Mucosa of rectum (tissue), 2 donors: ENCODE measurements around the gene PPY.
"Not testable (repeated sequence)": the region's sequence is repeated elsewhere in the genome, so short reads cannot be mapped to it uniquely, and the experiment has no call there.

Experiments
- H3K27ac ChIP-seq, 2 donors: one replicate each; pipeline ENCODE4 v1.7.0; 2013; ENCODE audit warnings: inconsistent platforms in 2 of 2, low read depth in 2 of 2, low read length in 2 of 2
- H3K27me3 ChIP-seq, 2 donors: one replicate each; pipeline ENCODE4 v1.7.0; 2013; ENCODE audit warnings: low read length in 2 of 2; ENCODE audit not compliant: control insufficient read depth in 2 of 2, insufficient read depth in 2 of 2
- H3K36me3 ChIP-seq, 2 donors: one replicate each; pipeline ENCODE4 v1.7.0; 2013; ENCODE audit warnings: low read length in 2 of 2; ENCODE audit not compliant: control insufficient read depth in 2 of 2, insufficient read depth in 2 of 2
- H3K4me1 ChIP-seq, 2 donors: one replicate each; pipeline ENCODE4 v1.7.0; 2013; ENCODE audit warnings: low read length in 2 of 2, mild to moderate bottlenecking in 1 of 2; ENCODE audit not compliant: control insufficient read depth in 2 of 2, insufficient read depth in 2 of 2
- H3K4me3 ChIP-seq, 2 donors: one replicate each; pipeline ENCODE4 v1.7.0; 2013; ENCODE audit warnings: low read length in 2 of 2
- H3K9ac ChIP-seq, 2 donors: one replicate each; pipeline ENCODE4 v1.7.0; 2013; ENCODE audit warnings: low read length in 2 of 2, low read depth in 1 of 2, mild to moderate bottlenecking in 1 of 2
- H3K9me3 ChIP-seq, 2 donors: one replicate each; pipeline ENCODE4 v1.7.0; 2013; ENCODE audit warnings: low read length in 2 of 2; ENCODE audit not compliant: control insufficient read depth in 2 of 2
- donor health status: healthy.
- donor health status: Normal muscosa, but diverticular disease.

Gene PPY

DNA sequence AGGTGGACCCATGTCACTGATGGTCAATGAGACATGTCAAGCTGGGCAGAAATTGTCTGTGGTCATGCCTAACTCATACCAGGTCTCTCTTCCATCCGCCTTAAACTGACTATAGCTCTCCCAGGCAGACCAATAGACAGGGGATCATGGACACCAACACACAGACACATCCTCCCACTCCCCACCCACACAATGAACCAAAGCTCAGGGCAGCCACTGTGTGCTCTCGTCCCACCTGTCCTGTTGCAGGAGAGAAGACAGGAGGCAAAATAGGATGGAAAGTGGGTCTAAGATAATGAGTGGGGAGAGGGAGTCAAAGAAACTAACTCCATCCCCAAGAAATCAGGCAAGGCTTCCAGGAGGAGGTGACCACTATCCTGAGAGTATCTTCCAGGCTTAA lies 8.3 kb upstream of the PPY start:
- Histone ChIP-seq H3K27ac (no peak overlapping the region), H3K9ac (no peak overlapping the region), H3K27me3 (peaks cover 31 to 38% of the 10 kb centered on the region in 2 donors), H3K4me1 (peaks cover 0 to 2% of the 10 kb centered on the region in 2 donors), H3K36me3 (no peaks in the 10 kb centered on the region), H3K4me3 (no peak overlapping the region), H3K9me3 (no peaks in the 10 kb centered on the region)

DNA sequence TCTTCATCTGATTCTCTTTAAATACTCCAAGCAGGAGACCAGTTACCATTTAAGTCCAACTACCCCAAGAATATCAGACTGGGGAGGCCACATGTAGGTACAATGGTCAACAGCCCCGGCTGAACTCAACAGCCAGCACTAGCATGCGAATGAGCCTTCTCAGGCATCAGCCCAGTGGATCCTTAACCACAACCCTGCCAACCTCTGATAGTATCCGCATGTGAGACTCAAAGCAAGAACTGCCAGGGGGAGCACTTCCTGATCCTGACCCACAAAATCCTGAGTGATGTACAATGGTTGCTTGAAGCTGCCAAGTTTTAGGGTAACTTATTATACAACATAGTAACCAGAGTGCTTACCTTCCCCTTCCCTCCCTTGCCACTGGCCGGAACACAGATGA lies 7.5 kb upstream of the PPY start:
- H3K27ac ChIP-seq: no peak overlapping the region
- peaks cover 0 to 2% of the 10 kb centered on the region in 2 donors for H3K4me1 ChIP-seq
- H3K9ac ChIP-seq: no peak overlapping the region
- H3K36me3 ChIP-seq: no peaks in the 10 kb centered on the region
- no peak overlapping the region for H3K4me3 ChIP-seq
- no peaks in the 10 kb centered on the region for H3K9me3 ChIP-seq
- peaks cover 31 to 38% of the 10 kb centered on the region in 2 donors for H3K27me3 ChIP-seq

GRCh38 chr17:43946781-43947180 lies 4.5 kb upstream of the PPY start:
- Histone ChIP-seq H3K4me1 (no peaks in the 10 kb centered on the region), H3K36me3 (no peaks in the 10 kb centered on the region), H3K27me3 (peaks cover 11 to 18% of the 10 kb centered on the region in 2 donors), H3K9ac (no peak overlapping the region), H3K27ac (no peak overlapping the region), H3K9me3 (no peaks in the 10 kb centered on the region), H3K4me3 (no peak overlapping the region)

DNA sequence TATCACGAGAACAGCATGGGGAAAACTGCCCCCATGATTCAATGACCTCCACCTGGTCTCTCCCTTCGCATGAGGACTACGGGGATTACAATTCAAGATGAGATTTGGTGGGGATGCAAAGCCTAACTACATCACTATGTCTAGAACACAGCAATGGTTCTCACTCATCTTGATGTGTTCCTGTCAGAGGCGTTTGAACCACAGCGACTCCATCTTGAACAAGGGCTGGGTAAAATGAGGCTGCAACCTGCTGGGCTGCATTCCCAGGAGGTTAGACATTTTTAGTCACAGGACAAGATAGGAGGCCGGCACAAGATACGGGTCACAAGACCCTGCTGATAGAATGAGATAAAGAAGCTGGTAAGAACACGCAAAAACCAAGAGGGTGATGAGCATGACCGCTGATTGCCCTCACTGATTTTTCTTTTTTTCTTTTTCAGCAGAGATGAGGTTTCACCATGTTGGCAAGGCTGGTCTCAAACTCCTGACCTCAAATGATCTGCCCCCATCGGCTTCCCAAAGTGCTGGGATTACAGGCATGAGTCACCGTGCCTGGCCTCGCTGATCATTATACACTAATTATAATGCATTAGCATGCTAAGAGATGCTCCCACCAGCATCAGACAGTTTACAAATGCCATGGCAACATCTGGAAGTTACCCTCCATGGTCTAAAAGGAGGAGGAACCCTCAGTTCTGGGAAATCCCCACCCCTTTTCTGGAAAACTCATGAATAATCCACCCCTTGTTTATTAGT lies 3.0 kb upstream of the PPY start:
- Histone ChIP-seq H3K9me3 (no peaks in the 10 kb centered on the region), H3K36me3 (no peaks in the 10 kb centered on the region), H3K4me3 (no peak overlapping the region), H3K4me1 (no peaks in the 10 kb centered on the region), H3K27ac (no peak overlapping the region), H3K9ac (no peak overlapping the region), H3K27me3 (peaks cover 4 to 8% of the 10 kb centered on the region in 2 donors)

DNA sequence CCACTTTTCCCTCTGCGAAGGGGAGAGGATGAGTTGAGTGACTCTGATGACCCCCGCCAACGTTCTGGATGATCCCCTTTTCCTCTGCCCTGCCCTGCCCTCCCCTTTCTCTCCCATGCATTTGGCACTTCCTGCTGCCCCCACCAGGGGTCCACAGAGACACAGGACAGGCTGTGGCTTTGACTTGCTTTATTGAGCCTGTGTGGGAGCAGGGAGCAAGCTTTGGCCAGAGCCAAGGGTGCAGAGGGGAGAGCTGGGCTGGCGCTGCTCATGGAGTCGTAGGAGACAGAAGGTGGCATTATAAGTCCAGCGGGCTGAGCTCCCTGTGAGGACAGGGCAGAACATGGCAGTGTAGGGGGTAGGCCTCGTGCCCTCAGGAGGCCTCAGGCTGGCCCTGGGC lies 1.6 kb downstream of the PPY start:
- H3K27me3 ChIP-seq: peaks cover 0 to 8% of the 10 kb centered on the region in 2 donors
- H3K4me1 ChIP-seq: peaks cover 0 to 3% of the 10 kb centered on the region in 2 donors
- no peaks in the 10 kb centered on the region for H3K9me3 ChIP-seq
- H3K9ac ChIP-seq: no peak overlapping the region
- H3K4me3 ChIP-seq: no peak overlapping the region
- H3K36me3 ChIP-seq: no peaks in the 10 kb centered on the region
- no peak overlapping the region for H3K27ac ChIP-seq

GRCh38 chr17:43939886-43940285 lies 2.4 kb downstream of the PPY start:
- Histone ChIP-seq H3K9ac (no peak overlapping the region), H3K27me3 (peaks cover 0 to 8% of the 10 kb centered on the region in 2 donors)

DNA sequence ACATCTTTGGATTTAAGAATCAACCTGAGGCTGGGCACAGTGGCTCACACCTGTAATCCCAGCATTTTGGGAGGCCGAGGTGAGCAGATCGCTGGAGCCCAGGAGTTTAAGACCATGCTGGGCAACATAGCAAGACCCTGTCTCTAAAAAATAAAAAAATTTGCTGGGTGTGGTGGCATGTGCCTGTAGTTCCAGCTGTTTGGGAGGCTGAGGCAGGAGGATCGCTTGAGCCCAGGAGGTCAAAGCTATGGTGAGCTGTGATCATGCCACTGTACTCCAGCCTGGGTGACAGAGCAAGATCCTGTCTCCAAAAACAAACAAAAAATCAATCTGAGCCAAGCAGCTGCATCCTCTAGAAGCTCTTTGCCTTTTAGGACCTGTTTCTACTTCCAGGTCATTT lies 2.8 kb downstream of the PPY start:
- not testable (repeated sequence) for H3K4me3 ChIP-seq, H3K9ac ChIP-seq, H3K4me1 ChIP-seq, H3K36me3 ChIP-seq, H3K9me3 ChIP-seq, H3K27me3 ChIP-seq, H3K27ac ChIP-seq

More at GRCh38 chr17:43939886-43940285, 2.4 kb downstream of the PPY start:
- Histone ChIP-seq H3K4me3 (no peak overlapping the region), H3K36me3 (no peaks in the 10 kb centered on the region), H3K27ac (no peak overlapping the region), H3K4me1 (peaks cover 0 to 3% of the 10 kb centered on the region in 2 donors), H3K9me3 (no peaks in the 10 kb centered on the region)

GRCh38 chr17:43938838-43939182 lies 3.5 kb downstream of the PPY start:
- no peaks in the 10 kb centered on the region for H3K9me3 ChIP-seq

GRCh38 chr17:43936434-43936833 lies 5.8 kb downstream of the PPY start:
- H3K9me3 ChIP-seq: no peaks in the 10 kb centered on the region
- no peaks in the 10 kb centered on the region for H3K36me3 ChIP-seq
- no peak overlapping the region for H3K27ac ChIP-seq
- no peak overlapping the region for H3K9ac ChIP-seq
- peaks cover 1 to 3% of the 10 kb centered on the region in 2 donors for H3K4me1 ChIP-seq
- no peak overlapping the region for H3K4me3 ChIP-seq
- peaks cover 0 to 8% of the 10 kb centered on the region in 2 donors for H3K27me3 ChIP-seq

More at GRCh38 chr17:43938838-43939182, 3.5 kb downstream of the PPY start:
- H3K9ac ChIP-seq: no peak overlapping the region
- H3K4me1 ChIP-seq: peaks cover 0 to 3% of the 10 kb centered on the region in 2 donors
- no peak overlapping the region for H3K4me3 ChIP-seq
- H3K27me3 ChIP-seq: peaks cover 0 to 8% of the 10 kb centered on the region in 2 donors
- no peak overlapping the region for H3K27ac ChIP-seq
- no peaks in the 10 kb centered on the region for H3K36me3 ChIP-seq

DNA sequence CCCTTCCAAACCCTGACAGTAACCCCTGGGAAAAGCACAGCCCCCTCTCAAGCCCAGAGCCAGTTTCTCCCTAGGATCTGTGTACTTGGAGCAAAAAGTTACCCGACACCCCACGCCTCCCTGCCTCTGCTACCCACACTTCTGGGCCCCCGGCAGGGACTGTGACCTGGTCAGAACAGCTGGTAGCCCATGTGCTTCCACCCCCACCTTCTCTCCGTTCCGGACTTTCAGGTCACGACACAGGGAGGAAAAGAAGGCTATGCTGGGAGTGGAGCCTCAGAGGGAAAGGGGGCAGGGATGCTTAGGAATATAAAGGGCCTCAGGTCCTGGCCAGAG lies 6.4 kb downstream of the PPY start:
- H3K4me3 ChIP-seq: no peak overlapping the region
- H3K27ac ChIP-seq: no peak overlapping the region
- peaks cover 0 to 8% of the 10 kb centered on the region in 2 donors for H3K27me3 ChIP-seq
- H3K36me3 ChIP-seq: no peaks in the 10 kb centered on the region
- H3K9ac ChIP-seq: no peak overlapping the region
- peaks cover 4 to 7% of the 10 kb centered on the region in 2 donors for H3K4me1 ChIP-seq
- no peaks in the 10 kb centered on the region for H3K9me3 ChIP-seq
